ENCODE data around the gene TTC39A.
"Not testable (repeated sequence)": the region's sequence is repeated elsewhere in the genome, so short reads cannot be mapped to it uniquely, and the experiment has no call there.

Gene TTC39A

GRCh38 chr1:51336711-51337110 is 6.3 kb upstream of the TTC39A start:
- no peak for DNase-seq (ENCODE audit: low spot score)

DNA sequence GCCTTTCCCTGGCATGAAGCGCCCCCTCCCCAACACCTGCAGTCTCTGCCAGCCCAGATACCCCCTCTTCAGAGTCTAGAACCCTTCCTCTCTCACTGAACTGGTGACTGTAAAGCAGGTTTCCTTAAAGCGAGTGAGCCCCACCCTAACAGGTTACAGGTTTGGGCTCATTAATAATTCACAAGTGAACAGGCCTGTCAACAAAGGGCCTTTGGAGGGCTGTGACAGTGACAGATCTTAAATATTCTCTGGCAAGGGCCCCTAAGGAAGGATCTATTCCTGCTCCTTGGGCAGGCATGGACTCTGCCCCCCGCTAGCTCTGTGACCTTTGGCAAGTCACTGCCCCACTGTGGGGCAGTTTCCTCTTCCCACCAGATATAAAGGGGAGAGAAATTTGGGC is 5.6 kb upstream of the TTC39A start:
- no peak for DNase-seq (ENCODE audit: low spot score)

GRCh38 chr1:51331206-51332100 is 1.1 kb upstream of the TTC39A start:
- DNase-seq (ENCODE audit: low spot score) = no peak

DNA sequence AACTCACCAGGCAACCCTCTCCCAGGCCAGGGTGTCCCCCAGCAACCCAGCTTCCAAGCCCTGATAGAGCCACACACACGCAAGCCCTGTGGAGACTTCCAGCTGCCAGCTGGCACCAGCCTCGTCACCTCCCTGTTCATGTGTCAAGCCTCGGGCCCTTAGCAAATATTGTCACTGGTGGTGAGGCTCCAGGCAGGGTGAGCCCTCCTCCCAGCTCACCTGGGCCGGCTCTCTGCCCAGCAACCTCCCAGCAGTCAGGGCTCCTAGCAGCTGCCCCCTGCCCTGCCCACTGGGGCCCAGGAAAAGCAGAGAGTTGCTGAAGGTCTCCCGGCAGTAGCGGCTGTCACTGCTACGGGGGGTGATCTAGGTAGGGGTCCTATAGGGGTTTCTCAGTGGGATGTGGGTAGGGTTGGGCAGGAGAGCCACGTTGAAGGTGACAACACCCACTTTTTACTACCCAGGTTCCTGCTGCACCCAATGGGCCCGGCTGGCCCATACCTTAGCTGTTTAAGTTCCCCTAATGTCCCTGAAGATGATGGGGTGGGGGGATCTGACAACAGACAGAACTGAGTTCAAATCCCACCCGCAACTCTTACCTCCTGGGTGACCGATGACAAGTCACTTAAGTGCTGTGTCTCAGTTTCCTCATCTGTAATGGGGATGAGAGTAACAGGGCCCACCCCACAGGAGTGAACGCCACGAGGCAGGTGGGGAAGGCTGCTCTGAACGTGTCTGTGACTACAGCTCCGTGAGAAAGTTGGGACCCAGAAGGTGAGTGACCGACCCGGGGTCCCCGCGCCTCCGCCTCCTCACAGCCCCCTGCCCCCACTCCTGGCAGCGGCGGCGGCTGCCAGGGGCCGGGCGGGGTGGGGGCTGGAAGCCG is 678 bp downstream of the TTC39A start:
- DNase-seq (ENCODE audit: low spot score) = no peak

DNA sequence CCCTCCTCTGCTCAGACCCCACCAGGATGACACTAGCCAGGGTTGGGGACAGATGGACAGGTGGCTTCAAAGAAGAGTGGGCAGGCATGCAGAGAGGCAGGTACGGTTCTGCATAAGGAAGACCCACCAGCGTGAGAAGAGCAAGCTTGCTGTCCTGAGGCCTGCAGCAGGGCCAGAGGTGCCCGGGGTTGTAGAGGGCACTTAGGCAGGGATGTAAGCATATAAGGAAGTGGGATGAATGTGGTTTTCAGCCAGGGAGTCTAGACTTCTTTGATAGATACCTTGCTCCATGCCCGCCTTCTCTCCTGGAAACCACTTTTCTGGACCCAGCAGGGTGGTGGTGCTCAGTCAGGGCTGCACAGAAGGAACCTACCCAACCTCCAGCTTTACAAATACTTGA is 1.4 kb downstream of the TTC39A start:
- no peak for DNase-seq (ENCODE audit: low spot score)

- DNase-seq (ENCODE audit: low spot score) = no peak
These were observed 2.1 kb downstream of the TTC39A start for GRCh38 chr1:51328279-51328678.

GRCh38 chr1:51327386-51327785 is 3.0 kb downstream of the TTC39A start:
- DNase-seq (ENCODE audit: low spot score) = no peak

DNA sequence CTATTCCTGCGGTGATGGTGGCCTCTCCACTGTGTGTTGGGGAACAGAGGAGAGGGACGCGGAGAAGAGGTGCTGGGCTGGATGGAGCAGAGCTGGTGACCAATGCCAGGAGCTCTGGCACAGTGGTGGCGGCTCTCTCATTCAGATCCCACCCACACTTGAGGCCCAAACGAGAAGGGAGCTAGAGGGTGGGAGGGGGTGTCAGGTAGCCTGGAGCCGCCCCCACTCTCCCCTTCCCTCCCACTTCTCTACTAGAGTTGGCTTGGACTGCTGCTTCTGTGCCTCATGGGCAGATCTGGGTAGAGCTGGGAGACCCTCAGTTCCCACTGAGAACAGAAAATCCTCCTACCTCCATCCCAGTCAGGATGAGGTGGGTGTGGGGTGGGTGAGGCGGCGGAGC is 3.5 kb downstream of the TTC39A start:
- DNase-seq (ENCODE audit: low spot score) = no peak

- no peak for DNase-seq (ENCODE audit: low spot score)
These were observed 4.2 kb downstream of the TTC39A start for GRCh38 chr1:51325878-51326755.

- DNase-seq (ENCODE audit: low spot score) = no peak
These were observed 5.0 kb downstream of the TTC39A start for GRCh38 chr1:51325391-51325790.

- DNase-seq (ENCODE audit: low spot score) = not testable (repeated sequence)
These were observed 5.4 kb downstream of the TTC39A start for GRCh38 chr1:51325011-51325385.

- DNase-seq (ENCODE audit: low spot score) = no peak
These were observed 5.9 kb downstream of the TTC39A start for GRCh38 chr1:51324251-51325010.

DNA sequence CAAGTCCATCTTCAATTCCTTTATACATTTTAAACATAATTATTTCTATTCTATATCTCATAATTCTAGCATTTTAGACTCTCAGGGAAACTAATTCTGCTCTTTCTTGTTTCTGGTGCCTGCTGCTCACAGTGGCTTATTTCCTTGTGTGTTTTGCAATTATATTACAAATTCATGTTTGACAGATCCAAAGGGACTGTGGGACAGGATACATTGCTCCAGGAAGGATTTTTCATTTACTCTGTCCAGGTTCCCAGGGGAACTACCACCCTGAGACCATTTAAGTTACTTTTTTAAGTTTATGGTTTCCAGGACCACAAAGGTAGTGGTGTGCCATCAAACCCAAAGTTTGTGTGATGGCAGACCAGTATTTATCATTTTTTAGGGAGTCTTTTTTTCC is 6.6 kb downstream of the TTC39A start:
- DNase-seq (ENCODE audit: low spot score) = no peak

GRCh38 chr1:51322417-51323101 is 7.8 kb downstream of the TTC39A start:
- no peak for DNase-seq (ENCODE audit: low spot score)

GRCh38 chr1:51321924-51322280 is 8.5 kb downstream of the TTC39A start:
- DNase-seq (ENCODE audit: low spot score) = no peak

GRCh38 chr1:51320967-51321923 is 9.1 kb downstream of the TTC39A start:
- DNase-seq (ENCODE audit: low spot score) = no peak

DNA sequence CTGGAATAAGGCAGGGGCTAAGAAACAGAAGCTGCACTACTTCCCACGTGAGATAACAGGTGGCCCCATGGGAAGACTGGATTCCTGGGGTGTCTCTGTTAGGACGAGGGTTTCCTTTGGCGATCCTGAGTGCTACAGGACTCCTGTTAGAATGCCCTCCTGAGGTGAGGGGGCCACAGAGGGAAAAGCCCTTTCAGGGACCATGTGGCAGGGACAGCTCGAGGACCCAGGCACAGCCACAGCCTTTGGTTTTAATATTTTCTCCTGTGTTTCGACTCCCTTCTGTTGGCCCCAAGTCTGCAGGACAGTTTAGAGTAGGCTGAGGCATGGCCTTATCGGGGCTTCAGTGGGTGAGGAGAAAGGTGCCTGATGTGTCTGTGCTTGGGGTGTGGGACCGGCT is 12.6 kb downstream of the TTC39A start:
- no peak for DNase-seq (ENCODE audit: low spot score)

- no peak for DNase-seq (ENCODE audit: low spot score)
These were observed 13.6 kb downstream of the TTC39A start for GRCh38 chr1:51316846-51317120.

GRCh38 chr1:51316113-51316845 is 14.1 kb downstream of the TTC39A start:
- no peak for DNase-seq (ENCODE audit: low spot score)
